C4-2B (cell line): ENCODE measurements around the gene ATXN1.

Source experiments
- H3K27ac ChIP-seq: fragments of 450-650 bp; 2 replicates; pipeline ENCODE4 v1.5.1; 2017
- ZFX ChIP-seq: fragments of 450-650 bp; IDR thresholded peaks from 2 replicates; pipeline ENCODE4 v1.6.1; 2017
- TF ChIP-seq, protein P1 (sequence below): fragments of 450-650 bp; conservative IDR thresholded peaks from 2 replicates; pipeline ENCODE4 v1.5.1; 2017; ENCODE audit warnings: mild to moderate bottlenecking

Gene ATXN1

DNA sequence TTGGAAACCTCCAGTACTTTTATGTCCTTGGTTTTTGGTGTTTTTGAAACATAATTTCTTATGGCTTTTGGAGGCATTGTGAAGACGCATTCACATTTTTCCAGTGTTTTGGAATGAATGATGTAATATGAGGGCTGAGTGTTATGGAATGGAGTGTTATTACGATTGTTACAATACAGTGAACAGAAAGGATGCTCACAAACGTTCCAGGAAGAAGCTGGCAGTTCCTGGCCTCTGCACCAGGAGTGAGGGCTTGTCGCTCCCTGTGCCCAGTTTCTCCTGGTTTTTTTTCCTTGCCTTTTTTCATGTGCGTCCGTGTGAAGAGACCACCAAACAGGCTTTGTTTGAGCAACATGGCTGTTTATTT, 502.6 kb downstream of the ATXN1 start:
- no peak overlapping the region for H3K27ac ChIP-seq
- TF ChIP-seq, protein P1, sequence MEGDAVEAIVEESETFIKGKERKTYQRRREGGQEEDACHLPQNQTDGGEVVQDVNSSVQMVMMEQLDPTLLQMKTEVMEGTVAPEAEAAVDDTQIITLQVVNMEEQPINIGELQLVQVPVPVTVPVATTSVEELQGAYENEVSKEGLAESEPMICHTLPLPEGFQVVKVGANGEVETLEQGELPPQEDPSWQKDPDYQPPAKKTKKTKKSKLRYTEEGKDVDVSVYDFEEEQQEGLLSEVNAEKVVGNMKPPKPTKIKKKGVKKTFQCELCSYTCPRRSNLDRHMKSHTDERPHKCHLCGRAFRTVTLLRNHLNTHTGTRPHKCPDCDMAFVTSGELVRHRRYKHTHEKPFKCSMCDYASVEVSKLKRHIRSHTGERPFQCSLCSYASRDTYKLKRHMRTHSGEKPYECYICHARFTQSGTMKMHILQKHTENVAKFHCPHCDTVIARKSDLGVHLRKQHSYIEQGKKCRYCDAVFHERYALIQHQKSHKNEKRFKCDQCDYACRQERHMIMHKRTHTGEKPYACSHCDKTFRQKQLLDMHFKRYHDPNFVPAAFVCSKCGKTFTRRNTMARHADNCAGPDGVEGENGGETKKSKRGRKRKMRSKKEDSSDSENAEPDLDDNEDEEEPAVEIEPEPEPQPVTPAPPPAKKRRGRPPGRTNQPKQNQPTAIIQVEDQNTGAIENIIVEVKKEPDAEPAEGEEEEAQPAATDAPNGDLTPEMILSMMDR = no peak
- no peak for TF ChIP-seq ZFX

DNA sequence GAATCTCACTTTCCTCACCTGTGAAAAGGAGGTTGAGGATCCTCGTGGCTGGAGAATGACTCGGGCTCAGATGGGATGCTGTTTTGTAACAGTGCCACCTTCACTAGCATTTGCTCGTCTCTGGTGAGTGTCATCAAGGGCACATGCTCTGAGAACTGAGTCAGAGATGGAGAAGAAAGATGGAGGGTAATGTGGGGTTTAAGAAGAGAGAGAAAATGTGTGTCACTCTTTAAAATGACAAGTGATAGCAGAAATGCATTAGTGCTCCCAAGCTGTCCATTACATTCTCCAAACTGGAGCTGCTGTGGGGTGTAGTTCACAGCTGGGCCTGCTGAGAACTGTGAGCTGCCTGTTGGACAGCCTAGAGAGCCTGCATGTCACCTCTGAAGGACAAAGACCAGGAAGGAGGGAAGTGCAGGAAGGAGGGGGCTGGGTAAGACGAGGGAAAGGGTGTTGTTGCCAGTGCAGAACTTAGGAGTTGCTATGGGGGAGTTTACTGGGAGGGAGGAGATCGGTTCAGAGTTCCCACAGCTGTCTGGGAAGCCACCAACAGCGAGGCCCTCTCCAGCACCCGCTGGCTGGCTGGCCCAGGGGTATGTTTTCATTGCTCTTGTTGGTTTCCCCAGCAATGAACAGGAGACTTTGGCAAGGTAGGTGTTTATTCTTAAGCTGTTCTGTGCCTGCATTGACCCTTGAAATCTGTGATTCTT, 503.1 kb downstream of the ATXN1 start:
- no peak for TF ChIP-seq ZFX
- TF ChIP-seq, protein P1 = no peak
- H3K27ac ChIP-seq = no peak overlapping the region

DNA sequence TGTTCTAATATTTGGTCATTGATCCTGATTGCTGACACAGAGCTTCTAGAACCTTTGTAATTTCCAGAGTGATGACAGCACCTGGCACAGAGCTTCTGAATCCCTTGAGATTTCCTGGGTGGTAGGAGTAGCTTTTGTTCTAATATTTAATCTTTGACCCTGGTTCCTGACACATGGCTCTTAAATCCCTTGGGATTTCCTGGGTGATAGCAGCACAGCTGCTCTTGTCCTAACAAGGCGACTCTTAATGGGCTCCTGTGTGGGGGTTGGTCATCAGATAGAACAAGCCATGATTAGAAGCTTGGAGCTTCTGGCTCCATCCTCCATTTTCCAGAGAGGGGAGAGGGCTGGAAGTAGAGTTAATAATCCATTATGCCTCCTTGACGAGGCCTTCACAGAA, 504.5 kb downstream of the ATXN1 start:
- no peak for TF ChIP-seq ZFX
- TF ChIP-seq, protein P1 = no peak
- no peak overlapping the region for H3K27ac ChIP-seq

DNA sequence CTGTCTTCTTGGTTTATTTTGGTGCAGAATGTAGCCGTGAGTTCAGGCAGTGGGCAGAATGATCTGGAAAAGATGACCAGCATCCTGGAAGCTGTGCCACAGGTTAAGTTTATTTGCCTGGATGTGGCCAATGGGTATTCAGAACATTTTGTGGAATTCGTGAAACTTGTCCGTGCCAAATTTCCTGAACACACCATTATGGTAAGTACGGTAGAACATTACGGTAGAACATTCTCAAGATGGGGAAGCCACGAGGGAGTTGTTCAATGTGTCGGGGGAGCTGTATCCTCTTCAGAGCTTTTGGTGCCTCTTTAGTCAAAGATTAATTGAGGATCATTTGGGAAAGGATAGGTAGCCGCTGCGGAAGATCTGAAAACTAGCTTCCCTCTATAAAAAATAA, 506.7 kb downstream of the ATXN1 start:
- H3K27ac ChIP-seq = no peak overlapping the region
- no peak for TF ChIP-seq ZFX

DNA sequence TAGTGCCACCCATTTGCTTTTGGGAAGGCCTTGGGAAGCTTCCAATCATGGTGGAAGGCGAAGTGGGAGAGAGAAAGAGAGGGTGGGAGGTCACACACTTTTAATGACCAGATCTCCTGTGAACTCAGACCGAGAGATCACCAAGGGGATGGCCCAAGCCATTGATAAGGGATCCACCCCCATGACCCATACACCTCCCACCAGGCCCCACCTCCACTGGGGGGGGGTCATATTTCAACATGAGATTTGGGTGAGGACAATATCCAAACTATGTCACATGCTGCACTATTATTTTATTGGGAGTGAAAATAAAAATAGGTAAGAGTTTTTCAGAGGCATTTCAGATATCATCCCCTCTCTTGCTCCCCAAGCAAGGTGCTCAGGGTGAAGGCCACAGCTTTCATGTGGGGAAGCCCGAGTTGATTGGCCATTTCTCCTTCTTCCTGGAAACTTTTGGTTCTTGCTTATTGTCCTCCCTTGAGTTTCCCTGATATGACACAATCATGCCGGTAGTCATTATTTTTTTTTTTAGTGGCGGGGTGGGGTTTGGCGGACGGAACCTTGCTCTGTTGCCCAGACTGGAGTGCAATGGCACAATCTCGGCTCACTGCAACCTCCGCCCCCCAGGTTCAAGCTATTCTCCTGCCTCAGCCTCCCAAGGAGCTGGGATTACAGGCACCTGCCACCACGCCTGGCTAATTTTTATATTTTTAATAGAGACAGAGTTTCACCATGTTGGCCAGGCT, 507.7 kb downstream of the ATXN1 start:
- TF ChIP-seq, protein P1 = no peak
- no peak for TF ChIP-seq ZFX
- H3K27ac ChIP-seq = no peak overlapping the region

DNA sequence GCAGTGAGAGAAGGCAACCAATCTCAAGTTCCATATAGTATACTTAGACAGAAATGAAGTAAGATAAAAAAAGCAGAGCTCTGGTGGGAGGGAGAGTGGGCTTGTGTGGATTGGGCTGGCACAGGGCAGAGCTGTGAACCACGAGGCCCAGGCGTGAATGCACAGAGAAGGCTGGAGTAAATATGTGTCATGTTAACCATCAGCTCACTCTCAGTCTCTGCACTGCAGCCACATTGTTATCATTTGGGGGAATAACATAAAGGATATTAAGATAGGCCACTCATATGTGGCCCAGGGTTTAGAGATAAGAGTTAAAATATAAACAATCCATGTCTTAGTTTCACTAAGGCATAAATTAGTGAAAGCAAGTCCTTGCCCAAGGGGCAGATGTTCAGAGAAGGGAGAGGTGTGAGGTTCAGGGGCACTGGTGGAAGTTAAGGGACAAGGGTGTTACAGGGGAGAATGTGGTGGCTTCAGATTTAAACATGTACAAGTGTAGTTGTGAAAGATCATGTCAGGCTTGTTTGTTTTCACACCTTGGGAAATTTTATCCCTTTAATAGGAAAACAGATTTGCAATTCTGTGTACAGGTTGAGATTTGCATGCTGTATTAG, 508.5 kb downstream of the ATXN1 start:
- TF ChIP-seq, protein P1 = no peak
- no peak for TF ChIP-seq ZFX
- no peak overlapping the region for H3K27ac ChIP-seq

DNA sequence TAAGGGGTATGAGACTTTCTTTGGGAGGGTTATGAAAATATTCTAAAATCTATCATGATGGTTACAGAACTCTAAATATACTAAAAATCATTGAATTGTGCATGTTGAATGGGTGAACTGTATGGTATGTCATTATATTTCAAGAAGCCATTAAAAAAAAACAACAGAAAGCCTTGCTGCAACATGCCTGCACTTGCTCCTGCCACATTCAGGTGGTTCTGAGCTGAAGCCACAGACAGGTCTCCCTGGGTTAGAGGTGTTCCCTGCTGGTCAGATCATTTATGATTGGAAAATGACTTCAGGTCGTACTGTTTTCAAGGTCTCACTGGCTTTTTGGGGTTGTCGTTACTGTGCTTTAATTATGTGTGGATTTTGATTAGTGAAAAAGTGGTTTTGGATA, 509.6 kb downstream of the ATXN1 start:
- H3K27ac ChIP-seq = no peak overlapping the region
- no peak for TF ChIP-seq ZFX
- TF ChIP-seq, protein P1 = no peak
